Trophoblast cell (in vitro differentiated cells and primary cell): ENCODE data around the gene CRABP2.
A peak's percentile ranks its signal among the peaks of the same experiment; 100 is the strongest.

Experiments used
- DNase-seq, 2 donors: peaks; one replicate each; pipeline ENCODE4 v3.0.0-alpha.2; 2016
- H2AFZ ChIP-seq: 2 replicates; pipeline ENCODE4 v1.6.1; 2013; ENCODE audit warnings: low read length, moderate library complexity, mild to moderate bottlenecking; ENCODE audit not compliant: insufficient read depth, poor library complexity
- H2AK5ac ChIP-seq: 2 replicates; pipeline ENCODE4 v1.6.1; 2013; ENCODE audit warnings: mild to moderate bottlenecking, low read length
- H2BK120ac ChIP-seq: 2 replicates; pipeline ENCODE4 v1.6.1; 2013; ENCODE audit warnings: low read length, mild to moderate bottlenecking, moderate library complexity; ENCODE audit not compliant: insufficient read depth, poor library complexity
- H2BK12ac ChIP-seq: 2 replicates; pipeline ENCODE4 v1.6.1; 2013; ENCODE audit warnings: mild to moderate bottlenecking, low read length, moderate library complexity
- H2BK5ac ChIP-seq: 2 replicates; pipeline ENCODE4 v1.6.1; 2013; ENCODE audit warnings: low read length, low read depth, moderate library complexity, mild to moderate bottlenecking; ENCODE audit not compliant: poor library complexity
- H3K14ac ChIP-seq: 2 replicates; pipeline ENCODE4 v1.6.1; 2013; ENCODE audit warnings: mild to moderate bottlenecking, low read length
- H3K18ac ChIP-seq: 2 replicates; pipeline ENCODE4 v1.6.1; 2013; ENCODE audit warnings: mild to moderate bottlenecking, low read length
- H3K23ac ChIP-seq: 2 replicates; pipeline ENCODE4 v1.6.1; 2013; ENCODE audit warnings: low read length
- H3K27ac ChIP-seq: 2 replicates; pipeline ENCODE4 v1.5.1; 2013; ENCODE audit warnings: low read depth, mild to moderate bottlenecking, inconsistent platforms, low read length, moderate library complexity
- H3K27me3 ChIP-seq: 2 replicates; pipeline ENCODE4 v1.6.1; 2013; ENCODE audit warnings: inconsistent platforms, mild to moderate bottlenecking, low read length, moderate library complexity; ENCODE audit not compliant: insufficient read depth
- H3K36me3 ChIP-seq, 2 experiments: 1 replicate in 1 of 2; 2 replicates in 1 of 2; pipeline ENCODE4 v1.6.1; 2013; ENCODE audit warnings: low read length in 2 of 2, mild to moderate bottlenecking in 2 of 2, moderate library complexity in 1 of 2; ENCODE audit not compliant: insufficient read depth in 2 of 2, control insufficient read depth in 1 of 2
- H3K4ac ChIP-seq: 2 replicates; pipeline ENCODE4 v1.6.1; 2013; ENCODE audit warnings: low read depth, mild to moderate bottlenecking, low read length, moderate library complexity
- H3K4me1 ChIP-seq, 2 experiments: 1 replicate in 1 of 2; 2 replicates in 1 of 2; pipeline ENCODE4 v1.6.1; 2013; ENCODE audit warnings: low read length in 2 of 2, mild to moderate bottlenecking in 2 of 2, moderate library complexity in 1 of 2; ENCODE audit not compliant: insufficient read depth in 2 of 2, control insufficient read depth in 1 of 2
- H3K4me2 ChIP-seq: 2 replicates; pipeline ENCODE4 v1.6.1; 2013; ENCODE audit warnings: inconsistent platforms, mild to moderate bottlenecking, low read length, moderate library complexity
- H3K4me3 ChIP-seq: 2 replicates; pipeline ENCODE4 v1.5.1; 2013; ENCODE audit warnings: mild to moderate bottlenecking, low read depth, low read length, inconsistent platforms
- H3K79me1 ChIP-seq: one replicate; pipeline ENCODE4 v1.6.1; 2013; ENCODE audit warnings: low read length
- H3K79me2 ChIP-seq: 2 replicates; pipeline ENCODE4 v1.6.1; 2013; ENCODE audit warnings: low read length, mild to moderate bottlenecking; ENCODE audit not compliant: control insufficient read depth, insufficient read depth, poor library complexity
- H3K9ac ChIP-seq: 2 replicates; pipeline ENCODE4 v1.6.1; 2013; ENCODE audit warnings: mild to moderate bottlenecking, low read length
- H3K9me3 ChIP-seq: 2 replicates; pipeline ENCODE4 v1.6.1; 2013; ENCODE audit warnings: low read depth, mild to moderate bottlenecking, control low read depth, inconsistent platforms, low read length; ENCODE audit not compliant: insufficient read depth
- H4K12ac ChIP-seq: 2 replicates; pipeline ENCODE4 v1.6.1; 2013; ENCODE audit warnings: low read depth, mild to moderate bottlenecking, low read length, moderate library complexity
- H4K8ac ChIP-seq: 2 replicates; pipeline ENCODE4 v1.6.1; 2013; ENCODE audit warnings: low read depth, mild to moderate bottlenecking, low read length, moderate library complexity
- H4K91ac ChIP-seq: one replicate; pipeline ENCODE4 v1.6.1; 2013; ENCODE audit warnings: low read depth, mild to moderate bottlenecking, low read length, moderate library complexity
- WGBS: extraction: QIAGEN DNeasy Blood & Tissue Kit; methylation state at CpG from one replicate; pipeline ENCODE4 v1.1.7; 2013; ENCODE audit warnings: missing lambda C conversion rate; ENCODE audit not compliant: insufficient read length, insufficient coverage; ENCODE audit errors: extremely low coverage; 5-methylcytosine and 5-hydroxymethylcytosine counted together

The CRABP2 gene

DNA sequence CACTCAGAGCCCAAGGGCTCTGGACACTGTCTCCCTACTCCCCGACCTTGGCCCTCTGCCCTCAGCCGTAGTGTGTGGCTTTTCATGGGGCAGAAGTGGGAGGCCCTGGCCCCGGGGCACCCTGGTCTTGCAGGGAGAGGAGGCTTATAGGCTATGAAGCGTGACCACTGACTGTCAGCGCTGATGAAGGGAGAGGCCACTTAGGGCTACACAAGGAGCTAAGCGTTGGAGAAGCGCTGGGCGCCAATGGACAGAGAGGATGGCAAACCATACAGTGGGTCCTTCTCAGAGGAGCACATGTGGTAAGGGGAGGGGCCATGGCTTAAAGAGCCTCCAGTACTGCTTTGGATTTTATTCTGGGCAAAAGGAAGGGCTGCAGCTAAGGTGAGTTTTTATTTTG, 7.9 kb downstream of the CRABP2 start:
- Histone ChIP-seq H3K4me3 (no peak overlapping the region), H2AFZ (no peak overlapping the region), H3K79me2 (peaks cover 3% of the 10 kb centered on the region), H3K4ac (no peak overlapping the region), H3K23ac (no peak overlapping the region), H3K4me1 (peaks cover 14 to 32% of the 10 kb centered on the region in 2 experiments), H3K14ac (no peak overlapping the region), H3K36me3 (peaks cover 22 to 26% of the 10 kb centered on the region in 2 experiments), H2AK5ac (no peak overlapping the region), H3K27ac (no peak overlapping the region), H3K18ac (no peak overlapping the region), H4K12ac (no peak overlapping the region), H3K9ac (no peak overlapping the region), H2BK5ac (no peak overlapping the region), H4K8ac (no peak overlapping the region), H3K9me3 (peaks cover 3% of the 10 kb centered on the region), H3K4me2 (no peak overlapping the region), H4K91ac (no peak overlapping the region), H2BK12ac (no peak overlapping the region), H3K79me1 (peaks cover 16% of the 10 kb centered on the region), H2BK120ac (no peak overlapping the region), H3K27me3 (no peaks in the 10 kb centered on the region)
- WGBS, result no CpG with 5 or more reads among the region's 8 CpGs
- no peak for DNase-seq

DNA sequence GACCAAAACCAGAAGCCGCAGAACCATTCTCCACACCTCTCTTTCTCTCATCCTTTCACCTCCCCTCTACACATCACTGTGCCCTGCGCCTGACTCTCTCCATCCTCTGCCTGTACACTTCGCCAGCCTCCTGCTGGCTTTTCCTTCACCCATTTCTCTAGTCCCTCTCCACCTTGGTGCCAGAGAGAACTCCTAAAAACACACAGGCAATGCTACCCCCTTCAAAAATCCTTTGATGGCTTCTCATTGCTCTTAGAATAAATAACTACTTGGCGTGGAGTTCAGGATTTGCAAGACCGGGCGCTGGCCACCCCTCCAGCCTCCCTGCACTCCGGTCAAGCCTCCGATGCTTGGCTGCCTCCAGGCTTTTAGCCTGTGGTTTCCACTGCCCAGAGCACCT, 8.6 kb downstream of the CRABP2 start:
- H3K4me2 ChIP-seq, result no peak overlapping the region
- no peak overlapping the region for H4K91ac ChIP-seq
- no peak overlapping the region for H3K27ac ChIP-seq

DNA sequence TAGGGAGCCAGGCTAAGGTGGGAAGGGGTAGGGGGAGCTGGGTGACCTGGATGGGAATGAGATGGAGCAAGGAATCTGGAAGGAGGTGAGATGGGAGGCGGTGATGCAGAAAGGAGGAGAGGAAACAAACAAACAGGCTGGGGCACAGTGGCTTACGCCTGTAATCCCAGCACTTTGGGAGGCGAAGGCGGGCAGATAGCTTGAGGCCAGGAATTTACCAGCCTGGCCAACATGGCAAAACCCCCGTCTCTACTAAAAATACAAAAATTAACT, 10.8 kb downstream of the CRABP2 start:
- peak overlapping the region; percentile 23 for H2AK5ac ChIP-seq
- H3K27me3 ChIP-seq, result no peaks in the 10 kb centered on the region
- H3K4me1 ChIP-seq, result peaks cover 41 to 54% of the 10 kb centered on the region in 2 experiments
- peak overlapping the region; percentile 20 for H3K4me2 ChIP-seq
- peak overlapping the region; percentile 50 for H3K14ac ChIP-seq
- no peaks in the 10 kb centered on the region for H3K9me3 ChIP-seq
- H3K4ac ChIP-seq, result peak overlapping the region; percentile 35
- no peak overlapping the region for H3K4me3 ChIP-seq
- no peak for DNase-seq
- H4K91ac ChIP-seq, result peak overlapping the region; percentile 84
- peak overlapping the region; percentile 29 for H2BK120ac ChIP-seq
- H3K27ac ChIP-seq, result peak overlapping the region; percentile 75
- H3K79me2 ChIP-seq, result peaks cover 3% of the 10 kb centered on the region
- H4K12ac ChIP-seq, result no peak overlapping the region
- H2BK5ac ChIP-seq, result peak overlapping the region; percentile 80
- H3K36me3 ChIP-seq, result peaks cover 8 to 11% of the 10 kb centered on the region in 2 experiments
- H3K9ac ChIP-seq, result no peak overlapping the region
- no CpG with 5 or more reads among the region's 5 CpGs for WGBS
- no peak overlapping the region for H2AFZ ChIP-seq
- H3K18ac ChIP-seq, result peak overlapping the region; percentile 63
- peaks cover 32% of the 10 kb centered on the region for H3K79me1 ChIP-seq
- H4K8ac ChIP-seq, result peak overlapping the region; percentile 66
- H3K23ac ChIP-seq, result no peak overlapping the region
- H2BK12ac ChIP-seq, result peak overlapping the region; percentile 90

More for the DNA sequence above, 8.6 kb downstream of the CRABP2 start:
- H3K14ac ChIP-seq, result no peak overlapping the region
- no peak for DNase-seq
- H2AK5ac ChIP-seq, result no peak overlapping the region
- H3K79me2 ChIP-seq, result peaks cover 3% of the 10 kb centered on the region
- H4K8ac ChIP-seq, result no peak overlapping the region
- H3K9ac ChIP-seq, result no peak overlapping the region
- no peak overlapping the region for H4K12ac ChIP-seq
- H3K18ac ChIP-seq, result no peak overlapping the region
- H3K23ac ChIP-seq, result no peak overlapping the region
- no peaks in the 10 kb centered on the region for H3K27me3 ChIP-seq
- peaks cover 21 to 38% of the 10 kb centered on the region in 2 experiments for H3K4me1 ChIP-seq
- H2AFZ ChIP-seq, result no peak overlapping the region
- no peak overlapping the region for H2BK120ac ChIP-seq
- H3K79me1 ChIP-seq, result peaks cover 23% of the 10 kb centered on the region
- WGBS, result no CpG with 5 or more reads among the region's 8 CpGs
- H3K9me3 ChIP-seq, result peaks cover 3% of the 10 kb centered on the region
- no peak overlapping the region for H3K4me3 ChIP-seq
- peaks cover 22 to 26% of the 10 kb centered on the region in 2 experiments for H3K36me3 ChIP-seq
- H3K4ac ChIP-seq, result no peak overlapping the region
- no peak overlapping the region for H2BK12ac ChIP-seq
- H2BK5ac ChIP-seq, result no peak overlapping the region

DNA sequence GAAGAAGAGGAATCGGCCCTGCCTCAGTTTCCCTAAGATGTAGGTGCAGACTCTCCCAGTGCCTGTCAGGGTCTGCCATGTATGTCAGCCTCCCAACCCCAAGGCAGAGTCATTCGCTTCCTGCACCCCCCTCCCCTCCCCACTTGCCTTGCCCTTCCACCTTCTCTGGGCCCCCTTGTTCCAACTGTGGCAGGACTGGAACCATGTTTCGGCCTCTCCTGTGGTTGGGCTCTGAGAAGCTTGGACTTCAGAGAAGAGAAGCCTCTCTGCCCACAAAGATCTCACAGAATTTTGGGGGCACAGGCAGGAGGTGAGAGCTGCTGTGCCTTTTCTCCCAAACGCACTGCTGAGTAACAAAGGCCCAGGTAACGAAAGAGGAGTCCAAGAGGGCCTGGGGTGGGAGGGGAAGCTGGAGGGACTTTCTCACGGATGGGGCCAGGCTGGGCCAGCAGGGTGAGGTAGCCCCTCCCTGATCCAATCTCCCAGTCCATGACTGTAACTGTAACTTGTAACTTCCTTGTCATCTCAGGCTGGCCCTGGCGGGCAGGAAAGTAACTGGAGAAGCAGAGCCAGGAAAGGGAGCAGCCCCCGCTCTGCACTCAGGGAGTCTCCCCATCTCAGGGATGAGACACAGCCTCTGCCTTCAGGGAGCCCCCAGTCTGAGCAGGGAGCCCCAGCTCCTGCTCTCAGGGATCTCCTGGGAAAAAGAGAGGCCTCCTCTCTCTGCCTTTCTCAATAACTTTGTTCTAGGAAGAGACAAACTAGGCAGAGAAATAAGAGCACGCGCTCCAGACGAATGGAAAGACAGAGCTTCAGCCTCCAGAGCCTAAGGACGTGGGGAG, 11.3 kb downstream of the CRABP2 start:
- Histone ChIP-seq H3K18ac (peak overlapping the region; percentile 91), H3K79me1 (peaks cover 32% of the 10 kb centered on the region), H4K12ac (peak overlapping the region; percentile 26), H2AK5ac (peak overlapping the region; percentile 84), H3K27ac (peak overlapping the region; percentile 84), H3K4me1 (peaks cover 44 to 55% of the 10 kb centered on the region in 2 experiments), H2BK12ac (peak overlapping the region; percentile 90), H2AFZ (peak overlapping the region; percentile 38), H2BK5ac (peak overlapping the region; percentile 82), H3K79me2 (peaks cover 3% of the 10 kb centered on the region), H3K27me3 (no peaks in the 10 kb centered on the region), H3K9ac (peak overlapping the region; percentile 17), H3K14ac (peak overlapping the region; percentile 83), H3K36me3 (peaks cover 4 to 6% of the 10 kb centered on the region in 2 experiments), H4K8ac (peak overlapping the region; percentile 77), H3K4ac (peak overlapping the region; percentile 41), H3K4me2 (peak overlapping the region; percentile 45), H3K9me3 (no peaks in the 10 kb centered on the region), H3K23ac (no peak overlapping the region), H4K91ac (peak overlapping the region; percentile 96), H3K4me3 (no peak overlapping the region), H2BK120ac (peak overlapping the region; percentile 79)
- WGBS, result no CpG with 5 or more reads among the region's 12 CpGs
- no peak for DNase-seq
